ENCODE measurements around the gene KCNJ10. TPM values are rescaled to one million over a fixed set of nuclear protein-coding genes. Genes with fewer than 3 reads are reported as not detected.

Gene KCNJ10
- polyA plus RNA-seq, 1 experiment = not detected

- peaks cover 45% of the 10 kb centered on the region for H3K27me3 ChIP-seq (ENCODE audit: control insufficient read depth, insufficient read depth, low read length)
- H3K27ac ChIP-seq (ENCODE audit: low read depth, low read length) = no peak overlapping the region
- no peak overlapping the region for H3K4me3 ChIP-seq (ENCODE audit: low read depth, low read length)
- H3K9me3 ChIP-seq (ENCODE audit: control insufficient read depth, insufficient read depth, low read length) = no peaks in the 10 kb centered on the region
- CTCF ChIA-PET = interaction anchor here (0.7 to 4.9 kb wide), 5 partner anchors 9 to 45 kb away, joined by 3 to 57 read pairs (median 3); partner anchors contain the start of gene KCNJ9
- TF ChIP-seq, protein P1, sequence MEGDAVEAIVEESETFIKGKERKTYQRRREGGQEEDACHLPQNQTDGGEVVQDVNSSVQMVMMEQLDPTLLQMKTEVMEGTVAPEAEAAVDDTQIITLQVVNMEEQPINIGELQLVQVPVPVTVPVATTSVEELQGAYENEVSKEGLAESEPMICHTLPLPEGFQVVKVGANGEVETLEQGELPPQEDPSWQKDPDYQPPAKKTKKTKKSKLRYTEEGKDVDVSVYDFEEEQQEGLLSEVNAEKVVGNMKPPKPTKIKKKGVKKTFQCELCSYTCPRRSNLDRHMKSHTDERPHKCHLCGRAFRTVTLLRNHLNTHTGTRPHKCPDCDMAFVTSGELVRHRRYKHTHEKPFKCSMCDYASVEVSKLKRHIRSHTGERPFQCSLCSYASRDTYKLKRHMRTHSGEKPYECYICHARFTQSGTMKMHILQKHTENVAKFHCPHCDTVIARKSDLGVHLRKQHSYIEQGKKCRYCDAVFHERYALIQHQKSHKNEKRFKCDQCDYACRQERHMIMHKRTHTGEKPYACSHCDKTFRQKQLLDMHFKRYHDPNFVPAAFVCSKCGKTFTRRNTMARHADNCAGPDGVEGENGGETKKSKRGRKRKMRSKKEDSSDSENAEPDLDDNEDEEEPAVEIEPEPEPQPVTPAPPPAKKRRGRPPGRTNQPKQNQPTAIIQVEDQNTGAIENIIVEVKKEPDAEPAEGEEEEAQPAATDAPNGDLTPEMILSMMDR (IDR thresholded peaks at IDR 0.05; ENCODE audit: low read depth, low read length) = no peak
- no peak for DNase-seq (ENCODE audit: low read depth, low spot score)
- POLR2A ChIA-PET = no interaction called here
These were observed 20.9 kb downstream of the KCNJ10 start for GRCh38 chr1:160049101-160049500.

DNA sequence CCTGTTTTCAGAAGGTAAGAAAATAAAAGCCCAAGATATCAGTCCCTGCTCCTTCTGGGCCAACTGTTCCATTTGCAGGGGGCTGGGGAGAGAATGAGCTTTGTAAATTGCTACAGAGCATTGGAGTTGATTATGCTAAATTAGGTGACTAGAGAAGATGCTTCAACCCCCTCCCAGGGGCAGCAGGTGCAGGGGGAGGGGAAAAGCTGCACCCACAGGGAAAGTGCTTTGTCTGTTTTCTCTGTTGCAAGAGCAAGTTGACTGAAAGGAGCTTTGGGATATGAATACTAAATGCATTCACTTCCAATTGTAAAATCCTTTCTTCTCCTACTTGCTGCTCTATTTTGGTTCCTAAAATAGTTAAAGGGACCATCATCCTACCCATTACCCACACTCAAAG, 21.6 kb downstream of the KCNJ10 start:
- ChIA-PET POLR2A (no interaction called here), CTCF (interaction anchor here (0.6 to 4.9 kb wide), 6 partner anchors 10 to 862 kb away, joined by 3 to 57 read pairs (median 3); partner anchors contain the start of gene KCNJ9)
- Histone ChIP-seq H3K27ac (ENCODE audit: low read depth, low read length) (no peak overlapping the region), H3K9me3 (ENCODE audit: control insufficient read depth, insufficient read depth, low read length) (no peaks in the 10 kb centered on the region), H3K27me3 (ENCODE audit: control insufficient read depth, insufficient read depth, low read length) (peaks cover 43% of the 10 kb centered on the region), H3K4me3 (ENCODE audit: low read depth, low read length) (no peak overlapping the region)
- no peak for DNase-seq (ENCODE audit: low read depth, low spot score)
- TF ChIP-seq, protein P1 (IDR thresholded peaks at IDR 0.05; ENCODE audit: low read depth, low read length) = no peak

- no peak for DNase-seq (ENCODE audit: low read depth, low spot score)
- Histone ChIP-seq H3K27ac (ENCODE audit: low read depth, low read length) (no peak overlapping the region), H3K27me3 (ENCODE audit: control insufficient read depth, insufficient read depth, low read length) (peaks cover 38% of the 10 kb centered on the region), H3K9me3 (ENCODE audit: control insufficient read depth, insufficient read depth, low read length) (no peaks in the 10 kb centered on the region), H3K4me3 (ENCODE audit: low read depth, low read length) (no peak overlapping the region)
- POLR2A ChIA-PET = no interaction called here
- CTCF ChIA-PET = interaction anchor here (0.7 to 4.9 kb wide), 22 partner anchors 7 to 249 kb away, joined by 3 to 57 read pairs (median 6); partner anchors contain the start of genes KCNJ10, KCNJ9 and PIGM
- TF ChIP-seq, protein P1 (IDR thresholded peaks at IDR 0.05; ENCODE audit: low read depth, low read length) = no peak
These were observed 22.6 kb downstream of the KCNJ10 start for GRCh38 chr1:160047111-160047991.

DNA sequence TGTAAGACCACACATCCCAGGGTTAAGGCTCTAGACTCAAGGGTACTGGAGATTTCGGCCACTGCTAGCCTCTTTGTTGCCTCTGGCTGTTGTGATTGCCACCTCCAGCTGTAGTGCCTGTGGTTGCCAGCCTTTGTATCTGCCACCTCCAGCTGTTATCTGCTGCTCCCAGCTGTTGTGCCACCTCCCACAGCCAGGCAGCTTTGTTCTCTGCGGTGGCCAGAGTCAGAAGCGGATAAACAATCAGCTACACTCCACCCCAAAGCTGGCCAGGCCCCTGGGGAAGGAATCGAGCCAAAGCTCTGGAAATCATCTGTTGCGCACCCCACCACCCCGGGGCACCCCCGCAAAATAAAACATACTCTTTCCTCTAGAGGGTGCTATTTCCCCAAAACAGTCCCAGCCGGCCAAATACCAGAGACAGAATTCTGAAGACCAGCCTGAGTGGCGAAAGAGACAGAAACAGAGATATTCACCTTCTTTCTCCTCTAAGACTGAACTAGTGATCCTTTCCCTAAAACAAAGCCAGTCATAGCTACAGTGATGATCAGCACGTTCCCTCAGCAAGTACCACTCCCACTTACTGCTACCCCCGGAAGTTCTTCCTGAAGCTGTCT, 23.4 kb downstream of the KCNJ10 start:
- Histone ChIP-seq H3K4me3 (ENCODE audit: low read depth, low read length) (no peak overlapping the region), H3K27me3 (ENCODE audit: control insufficient read depth, insufficient read depth, low read length) (peaks cover 36% of the 10 kb centered on the region), H3K27ac (ENCODE audit: low read depth, low read length) (no peak overlapping the region), H3K9me3 (ENCODE audit: control insufficient read depth, insufficient read depth, low read length) (no peaks in the 10 kb centered on the region)
- CTCF ChIA-PET = interaction anchor here (0.8 to 4.9 kb wide), 33 partner anchors 8 to 330 kb away, joined by 3 to 57 read pairs (median 4); partner anchors contain the start of genes IGSF8, KCNJ10, KCNJ9 and PIGM
- no peak for DNase-seq (ENCODE audit: low read depth, low spot score)
- POLR2A ChIA-PET = no interaction called here
- TF ChIP-seq, protein P1 (IDR thresholded peaks at IDR 0.05; ENCODE audit: low read depth, low read length) = peak; percentile 63
